Prostate gland (tissue), 2 donors: ENCODE measurements around the gene ANKRD27.

Source experiments
- POLR2A ChIP-seq: fragments of 450-650 bp; IDR thresholded peaks from one replicate; pipeline ENCODE4 v1.6.1; 2016; ENCODE audit warnings: antibody characterized with exemption, mild to moderate bottlenecking
- POLR2AphosphoS5 ChIP-seq: sonication (generic); formaldehyde crosslinking; IDR thresholded peaks from one replicate; pipeline ENCODE4 v1.6.1; 2017; ENCODE audit warnings: antibody characterized with exemption
- TF ChIP-seq, protein P1 (sequence below), 4 experiments: fragments of 200-600 bp in 2 of 4; fragments of 450-650 bp in 2 of 4; sonication (generic) in 2 of 4; IDR thresholded peaks; 1 replicate in 3 of 4; 2 replicates in 1 of 4; pipeline ENCODE4 v1.5.1; 2016 to 2019; ENCODE audit warnings: antibody characterized with exemption in 4 of 4, mild to moderate bottlenecking in 2 of 4, moderate library complexity in 2 of 4

DNA sequence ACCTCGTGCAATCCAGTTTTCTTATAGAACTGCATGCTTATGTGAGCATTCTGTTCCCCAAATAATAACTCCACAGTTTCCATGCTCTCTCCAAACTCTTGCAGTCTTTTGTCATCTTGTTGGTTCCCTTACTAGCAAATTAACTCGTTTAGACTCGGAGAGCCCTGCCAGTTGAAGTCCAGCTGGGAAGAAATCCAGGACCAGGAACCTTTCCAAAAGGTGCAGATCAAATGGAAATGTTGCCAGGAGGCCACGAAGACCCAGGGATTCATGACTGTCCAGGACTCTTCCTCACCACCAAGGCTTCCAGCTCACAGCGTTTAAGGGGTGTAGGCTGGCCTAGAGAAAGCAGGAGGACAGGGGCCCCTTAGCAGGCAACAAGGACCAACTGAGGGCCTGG is 42.5 kb upstream of the ANKRD27 start:
- TF ChIP-seq, protein P1, sequence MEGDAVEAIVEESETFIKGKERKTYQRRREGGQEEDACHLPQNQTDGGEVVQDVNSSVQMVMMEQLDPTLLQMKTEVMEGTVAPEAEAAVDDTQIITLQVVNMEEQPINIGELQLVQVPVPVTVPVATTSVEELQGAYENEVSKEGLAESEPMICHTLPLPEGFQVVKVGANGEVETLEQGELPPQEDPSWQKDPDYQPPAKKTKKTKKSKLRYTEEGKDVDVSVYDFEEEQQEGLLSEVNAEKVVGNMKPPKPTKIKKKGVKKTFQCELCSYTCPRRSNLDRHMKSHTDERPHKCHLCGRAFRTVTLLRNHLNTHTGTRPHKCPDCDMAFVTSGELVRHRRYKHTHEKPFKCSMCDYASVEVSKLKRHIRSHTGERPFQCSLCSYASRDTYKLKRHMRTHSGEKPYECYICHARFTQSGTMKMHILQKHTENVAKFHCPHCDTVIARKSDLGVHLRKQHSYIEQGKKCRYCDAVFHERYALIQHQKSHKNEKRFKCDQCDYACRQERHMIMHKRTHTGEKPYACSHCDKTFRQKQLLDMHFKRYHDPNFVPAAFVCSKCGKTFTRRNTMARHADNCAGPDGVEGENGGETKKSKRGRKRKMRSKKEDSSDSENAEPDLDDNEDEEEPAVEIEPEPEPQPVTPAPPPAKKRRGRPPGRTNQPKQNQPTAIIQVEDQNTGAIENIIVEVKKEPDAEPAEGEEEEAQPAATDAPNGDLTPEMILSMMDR (IDR thresholded peaks at IDR 0.05), result no peak
- no peak for TF ChIP-seq POLR2AphosphoS5
- no peak for TF ChIP-seq POLR2A
